Loucy (cell line): ENCODE measurements around the gene PRTG.

Source experiments
- H2AFZ ChIP-seq: fragments of 200-600 bp; sonication (generic); 2 replicates; pipeline ENCODE4 v1.6.0; 2016; ENCODE audit warnings: antibody characterized with exemption, mild to moderate bottlenecking, low read length, moderate library complexity
- H3F3A ChIP-seq: fragments of 200-600 bp; 2 replicates; pipeline ENCODE4 v1.6.0; 2016; ENCODE audit warnings: antibody characterized with exemption, low read depth, mild to moderate bottlenecking
- H3K27me3 ChIP-seq: fragments of 200-600 bp; sonication (generic); 2 replicates; pipeline ENCODE4 v1.6.1; 2014; ENCODE audit warnings: low read length, mild to moderate bottlenecking; ENCODE audit not compliant: insufficient read depth, poor library complexity, severe bottlenecking
- H3K36me3 ChIP-seq: fragments of 200-600 bp; sonication (generic); 2 replicates; pipeline ENCODE4 v1.6.1; 2016; ENCODE audit warnings: low read length; ENCODE audit not compliant: insufficient read depth
- H3K4me1 ChIP-seq: fragments of 200-600 bp; sonication (generic); 2 replicates; pipeline ENCODE4 v1.5.1; 2014; ENCODE audit warnings: low read length, mild to moderate bottlenecking; ENCODE audit not compliant: insufficient read depth, poor library complexity, severe bottlenecking
- H3K4me2 ChIP-seq: fragments of 200-600 bp; sonication (generic); 2 replicates; pipeline ENCODE4 v1.6.0; 2014; ENCODE audit warnings: antibody characterized with exemption, low read length, low read depth, mild to moderate bottlenecking; ENCODE audit not compliant: poor library complexity, severe bottlenecking
- H3K4me3 ChIP-seq: fragments of 200-600 bp; sonication (generic); 2 replicates; pipeline ENCODE4 v1.5.1; 2014; ENCODE audit warnings: low read length, mild to moderate bottlenecking, mixed read lengths; ENCODE audit not compliant: poor library complexity, severe bottlenecking
- H3K79me2 ChIP-seq: fragments of 200-600 bp; sonication (generic); 2 replicates; pipeline ENCODE4 v1.6.1; 2014; ENCODE audit warnings: low read length; ENCODE audit not compliant: insufficient read depth
- H3K9ac ChIP-seq: fragments of 200-600 bp; sonication (generic); 2 replicates; pipeline ENCODE4 v1.6.0; 2014; ENCODE audit warnings: mild to moderate bottlenecking, low read depth, low read length, moderate library complexity; ENCODE audit not compliant: poor library complexity, severe bottlenecking
- H3K9me2 ChIP-seq: fragments of 200-600 bp; sonication (generic); replicated peaks from 2 replicates; pipeline ENCODE4 v1.6.1; 2016; ENCODE audit warnings: low read depth, low read length, mixed read lengths
- H3K9me3 ChIP-seq: fragments of 200-600 bp; sonication (generic); 2 replicates; pipeline ENCODE4 v1.6.1; 2014; ENCODE audit warnings: mild to moderate bottlenecking, antibody characterized with exemption, low read length, low read depth; ENCODE audit not compliant: insufficient read depth
- H4K20me1 ChIP-seq: fragments of 200-600 bp; sonication (generic); 2 replicates; pipeline ENCODE4 v1.6.0; 2014; ENCODE audit warnings: antibody characterized with exemption, low read length, mild to moderate bottlenecking; ENCODE audit not compliant: insufficient read depth, poor library complexity, severe bottlenecking
- CTCF ChIP-seq: fragments of 200-600 bp; sonication (generic); conservative IDR thresholded peaks from 2 replicates; pipeline ENCODE4 v1.5.1; 2014; ENCODE audit warnings: mild to moderate bottlenecking, antibody characterized with exemption, low read length
- EZH2phosphoT487 ChIP-seq: fragments of 200-600 bp; IDR thresholded peaks from 2 replicates; pipeline ENCODE4 v1.6.1; 2018; ENCODE audit warnings: antibody characterized with exemption, mild to moderate bottlenecking, moderate library complexity, borderline replicate concordance

The PRTG gene

GRCh38 chr15:55708720-55709119 is 34.2 kb downstream of the PRTG start:
- Histone ChIP-seq H3K4me2 (no peak overlapping the region), H3K9me2 (no peaks in the 10 kb centered on the region), H4K20me1 (no peaks in the 10 kb centered on the region), H3K27me3 (no peaks in the 10 kb centered on the region), H3F3A (no peaks in the 10 kb centered on the region), H2AFZ (no peak overlapping the region), H3K9me3 (no peaks in the 10 kb centered on the region), H3K4me3 (no peak overlapping the region), H3K36me3 (no peaks in the 10 kb centered on the region), H3K79me2 (no peaks in the 10 kb centered on the region), H3K4me1 (peaks cover 11% of the 10 kb centered on the region), H3K9ac (no peak overlapping the region)
- no peak for TF ChIP-seq EZH2phosphoT487
- no peak for TF ChIP-seq CTCF

GRCh38 chr15:55707951-55708350 is 35.0 kb downstream of the PRTG start:
- no peaks in the 10 kb centered on the region for H3K9me2 ChIP-seq
- no peaks in the 10 kb centered on the region for H3K27me3 ChIP-seq
- no peak overlapping the region for H3K9ac ChIP-seq
- no peaks in the 10 kb centered on the region for H4K20me1 ChIP-seq
- no peaks in the 10 kb centered on the region for H3K9me3 ChIP-seq
- no peak overlapping the region for H3K4me2 ChIP-seq
- H2AFZ ChIP-seq: no peak overlapping the region
- no peak for TF ChIP-seq EZH2phosphoT487
- TF ChIP-seq CTCF: no peak
- H3K36me3 ChIP-seq: no peaks in the 10 kb centered on the region
- no peaks in the 10 kb centered on the region for H3F3A ChIP-seq
- H3K79me2 ChIP-seq: no peaks in the 10 kb centered on the region
- H3K4me3 ChIP-seq: no peak overlapping the region
- H3K4me1 ChIP-seq: peaks cover 16% of the 10 kb centered on the region

- no peaks in the 10 kb centered on the region for H3F3A ChIP-seq
- H2AFZ ChIP-seq: no peak overlapping the region
- no peak overlapping the region for H3K4me3 ChIP-seq
- H4K20me1 ChIP-seq: no peaks in the 10 kb centered on the region
- no peaks in the 10 kb centered on the region for H3K9me3 ChIP-seq
- peaks cover 16% of the 10 kb centered on the region for H3K4me1 ChIP-seq
- H3K27me3 ChIP-seq: no peaks in the 10 kb centered on the region
- H3K79me2 ChIP-seq: no peaks in the 10 kb centered on the region
- no peak overlapping the region for H3K4me2 ChIP-seq
- H3K9me2 ChIP-seq: no peaks in the 10 kb centered on the region
- TF ChIP-seq EZH2phosphoT487 (no peak), CTCF (no peak)
- H3K9ac ChIP-seq: no peak overlapping the region
- H3K36me3 ChIP-seq: no peaks in the 10 kb centered on the region
Observed at GRCh38 chr15:55707518-55707917, 35.4 kb downstream of the PRTG start.
